Activated CD8-positive, alpha-beta memory T cell treated with anti-CD3 and anti-CD28 coated beads for 36 hours (primary cell): ENCODE data around the gene DST. TPM values are rescaled to one million over a fixed set of nuclear protein-coding genes. Genes with fewer than 3 reads are reported as not detected.
"Not testable (repeated sequence)": the region's sequence is repeated elsewhere in the genome, so short reads cannot be mapped to it uniquely, and the experiment has no call there.

Experiments used
- CTCF ChIA-PET: fragments of 350-600 bp; sonication (Branson Sonifier 250); formaldehyde crosslinking; loops from one replicate; lab custom pipeline; 2021; ENCODE audit warnings: antibody characterized with exemption; lab: Charles Lee
- POLR2A ChIA-PET: fragments of 350-600 bp; sonication (Branson Sonifier 250); formaldehyde crosslinking; loops from one replicate; lab custom pipeline; 2021; ENCODE audit warnings: antibody characterized with exemption; lab: Charles Lee
- total RNA-seq, 2 experiments: library from RNA; stranded (reverse); gene quantifications; one replicate each; pipeline ENCODE4 v1.2.3, GENCODE V29; 2021

The DST gene
- total RNA-seq, 2 experiments from 2014 or later = 1.7 TPM

DNA sequence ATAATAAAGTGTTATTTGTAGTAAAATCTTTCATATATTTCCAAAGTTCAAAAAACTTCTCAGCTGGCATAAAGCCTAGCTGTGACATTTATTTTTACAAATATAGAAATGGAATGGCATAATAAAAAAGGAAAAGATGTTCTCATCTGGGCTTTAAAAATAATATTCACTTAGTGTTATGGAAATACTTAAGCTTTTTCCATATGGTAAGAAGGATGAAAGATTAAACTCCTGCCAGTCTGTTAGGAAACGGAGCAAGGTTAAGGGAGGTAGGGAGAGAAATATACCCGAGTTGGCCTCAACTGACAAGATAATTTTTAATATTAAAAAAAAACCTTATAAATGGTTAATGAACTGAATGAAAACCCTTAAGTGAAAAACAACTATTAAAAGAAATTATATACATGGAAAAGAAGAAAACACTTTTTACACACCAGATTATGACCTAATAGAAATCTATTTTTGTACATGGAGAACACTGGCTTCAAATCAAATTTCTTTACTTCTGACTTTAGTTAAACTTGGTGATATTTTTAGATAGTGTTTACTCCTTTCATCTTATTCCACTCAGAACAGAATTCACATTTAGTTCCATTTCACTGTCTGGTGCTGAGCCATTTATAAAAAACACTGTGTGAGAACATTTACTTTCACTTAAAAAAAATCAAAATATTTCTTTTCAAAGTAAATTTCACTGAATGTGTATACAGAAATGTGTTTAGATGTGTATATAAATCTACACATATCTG lies 137.0 kb downstream of the DST start:
- ChIA-PET CTCF (no interaction called here), POLR2A (no interaction called here)

DNA sequence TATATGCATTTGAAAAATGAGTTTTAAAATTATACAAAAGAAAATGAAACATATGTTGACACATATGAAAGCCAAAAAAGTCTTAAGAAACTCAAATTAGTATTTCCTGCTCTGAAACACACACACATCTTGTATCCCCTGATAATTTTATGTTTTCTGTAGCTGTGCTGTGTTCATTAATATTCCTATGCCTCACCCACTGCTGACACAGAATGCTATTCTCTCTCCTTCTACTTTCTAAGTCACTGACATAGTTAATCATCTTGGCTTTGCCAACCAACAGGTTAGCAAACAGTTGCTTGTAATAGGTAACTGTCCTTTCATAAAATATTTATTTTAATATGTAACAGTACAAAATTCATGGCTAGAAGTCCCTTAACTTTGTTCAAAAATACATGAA lies 140.7 kb downstream of the DST start:
- ChIA-PET POLR2A (no interaction called here), CTCF (no interaction called here)

GRCh38 chr6:56499095-56499494 lies 143.6 kb downstream of the DST start:
- POLR2A ChIA-PET = no interaction called here
- CTCF ChIA-PET = no interaction called here

DNA sequence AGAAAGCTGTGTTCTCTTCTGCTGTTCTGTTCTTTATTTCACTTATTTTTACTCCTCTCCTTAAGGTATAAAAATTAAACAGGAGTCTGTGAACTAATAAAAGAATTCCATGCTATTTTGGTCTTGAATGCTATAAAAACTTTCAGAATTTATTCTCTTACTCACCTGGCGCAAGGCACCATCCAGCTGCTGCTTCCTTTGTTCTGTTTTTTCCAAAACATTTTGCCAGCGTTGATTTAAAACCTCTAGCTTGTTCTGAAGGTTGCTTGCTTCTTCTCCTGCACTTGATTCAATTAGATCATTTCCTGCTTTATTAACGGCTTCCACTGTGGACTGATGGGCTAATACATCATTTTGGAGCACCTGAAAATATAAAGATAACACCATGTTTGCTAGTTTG lies 145.0 kb downstream of the DST start:
- CTCF ChIA-PET = no interaction called here
- POLR2A ChIA-PET = no interaction called here

- CTCF ChIA-PET = no interaction called here
- POLR2A ChIA-PET = no interaction called here
Observed at GRCh38 chr6:56497240-56497639, 145.4 kb downstream of the DST start.

DNA sequence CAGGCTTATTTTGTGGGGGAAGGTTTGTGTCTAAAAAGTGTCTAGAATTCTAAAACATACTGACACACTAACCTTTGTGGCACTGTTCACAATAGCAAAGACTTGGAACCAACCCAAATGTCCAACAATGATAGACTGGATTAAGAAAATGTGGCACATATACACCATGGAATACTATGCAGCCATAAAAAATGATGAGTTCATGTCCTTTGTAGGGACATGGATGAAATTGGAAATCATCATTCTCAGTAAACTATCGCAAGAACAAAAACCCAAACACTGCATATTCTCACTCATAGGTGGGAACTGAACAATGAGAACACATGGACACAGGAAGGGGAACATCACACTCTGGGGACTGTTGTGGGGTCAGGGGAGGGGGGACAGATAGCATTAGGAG lies 146.0 kb downstream of the DST start:
- CTCF ChIA-PET, POLR2A ChIA-PET: not testable (repeated sequence)

- CTCF ChIA-PET = no interaction called here
- POLR2A ChIA-PET = no interaction called here
Observed at GRCh38 chr6:56495654-56496053, 147.0 kb downstream of the DST start.

DNA sequence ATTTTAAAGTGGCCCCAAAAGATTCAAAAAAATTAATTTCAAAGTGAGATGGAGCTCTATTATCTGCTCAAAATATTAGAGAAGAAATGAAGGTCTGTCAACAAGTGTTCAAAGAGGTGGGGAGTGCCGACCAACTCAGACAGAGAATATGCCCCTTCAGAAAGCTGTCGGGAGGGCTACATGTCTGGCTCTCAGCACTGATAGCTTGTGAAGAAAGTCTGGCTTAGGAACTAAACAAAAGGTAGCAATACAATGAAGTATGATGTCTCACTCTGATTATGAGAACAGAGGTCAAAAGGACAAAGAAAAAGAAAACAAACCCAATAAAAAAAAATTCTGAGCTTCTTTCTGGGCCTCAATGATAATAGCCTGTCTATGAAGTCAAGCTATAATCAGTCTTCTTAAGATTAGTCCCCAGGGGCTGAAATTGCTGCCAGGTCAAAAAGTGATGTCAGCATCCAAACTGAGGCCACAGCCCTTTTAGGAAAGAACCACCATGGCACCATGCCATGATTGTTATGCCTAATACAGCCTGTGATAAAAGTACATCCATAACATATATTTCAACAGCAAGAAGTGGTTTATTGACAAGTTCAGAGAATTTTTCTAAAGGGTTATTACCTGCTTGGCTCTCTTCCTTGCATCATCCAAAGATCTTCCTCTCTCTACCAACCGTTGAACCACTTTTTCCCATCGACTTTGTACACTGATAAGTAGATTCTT lies 150.9 kb downstream of the DST start:
- ChIA-PET POLR2A (no interaction called here), CTCF (interaction anchor here (0.7 kb wide), 1 partner anchor 65 kb away, joined by 4 read pairs; no protein-coding TSS in a partner anchor)

- ChIA-PET CTCF (no interaction called here), POLR2A (no interaction called here)
Observed at GRCh38 chr6:56490993-56491392, 151.7 kb downstream of the DST start.

DNA sequence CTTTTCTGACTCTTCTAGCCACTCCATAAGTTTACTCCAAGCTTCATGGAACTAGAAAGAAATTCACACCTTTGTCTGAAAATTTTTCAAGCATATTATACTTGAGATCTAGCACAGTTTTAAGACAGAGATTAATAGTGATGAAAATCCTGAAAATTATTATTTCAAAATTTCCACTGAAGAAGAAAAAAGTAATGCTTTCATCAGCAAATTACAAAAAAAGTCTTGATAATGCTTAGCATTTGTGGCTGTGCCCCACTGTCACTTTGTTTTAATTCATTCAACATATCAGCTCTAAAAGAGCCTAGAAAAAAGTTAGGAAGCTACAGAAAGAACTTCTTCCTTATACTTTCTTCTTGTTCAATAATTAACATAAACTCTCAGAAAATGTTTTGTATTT lies 153.1 kb downstream of the DST start:
- POLR2A ChIA-PET = no interaction called here
- CTCF ChIA-PET = no interaction called here

DNA sequence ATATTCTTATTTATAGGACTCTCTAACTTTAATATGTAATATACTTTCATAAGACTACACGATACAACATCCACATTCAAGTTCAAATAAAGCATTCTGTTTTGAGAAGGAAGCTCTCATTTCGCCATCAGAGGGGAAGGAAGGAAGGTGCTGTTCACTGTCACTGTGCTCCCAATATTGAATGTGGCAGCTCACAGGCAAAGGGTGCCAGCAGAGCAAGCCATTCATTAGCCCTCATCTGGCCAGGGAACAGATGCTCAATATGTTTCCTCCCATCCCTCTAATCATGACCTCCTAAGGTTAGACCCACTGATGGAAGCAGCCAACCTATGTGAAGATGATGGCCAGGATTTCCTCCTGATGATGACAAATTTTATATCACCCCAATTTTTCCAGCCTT lies 154.4 kb downstream of the DST start:
- POLR2A ChIA-PET = no interaction called here
- CTCF ChIA-PET = no interaction called here

- ChIA-PET CTCF (no interaction called here), POLR2A (no interaction called here)
Observed at GRCh38 chr6:56486681-56487080, 156.0 kb downstream of the DST start.

GRCh38 chr6:56484669-56485068 lies 158.0 kb downstream of the DST start:
- CTCF ChIA-PET = no interaction called here
- POLR2A ChIA-PET = no interaction called here

DNA sequence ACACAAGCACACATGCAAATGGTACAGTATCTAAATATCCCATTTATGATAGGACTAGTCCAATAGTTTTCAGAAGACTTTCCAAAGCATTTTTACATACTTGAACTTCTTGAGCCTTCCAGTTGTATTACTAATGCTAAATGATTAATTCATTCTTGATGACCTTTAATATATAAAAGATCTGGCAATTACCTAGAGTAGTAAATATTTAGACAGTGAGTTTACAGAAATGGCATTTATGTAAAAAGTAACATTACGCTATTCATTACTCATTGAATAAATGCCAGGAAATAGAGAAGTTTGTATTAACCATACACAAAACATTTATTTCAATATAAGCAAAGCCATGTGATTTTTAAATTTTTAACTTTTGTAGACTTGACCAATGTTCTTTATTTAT lies 158.8 kb downstream of the DST start:
- POLR2A ChIA-PET = no interaction called here

GRCh38 chr6:56482525-56482924 lies 160.2 kb downstream of the DST start:
- ChIA-PET POLR2A (no interaction called here), CTCF (no interaction called here)

More for the DNA sequence above, 158.8 kb downstream of the DST start:
- CTCF ChIA-PET = no interaction called here

DNA sequence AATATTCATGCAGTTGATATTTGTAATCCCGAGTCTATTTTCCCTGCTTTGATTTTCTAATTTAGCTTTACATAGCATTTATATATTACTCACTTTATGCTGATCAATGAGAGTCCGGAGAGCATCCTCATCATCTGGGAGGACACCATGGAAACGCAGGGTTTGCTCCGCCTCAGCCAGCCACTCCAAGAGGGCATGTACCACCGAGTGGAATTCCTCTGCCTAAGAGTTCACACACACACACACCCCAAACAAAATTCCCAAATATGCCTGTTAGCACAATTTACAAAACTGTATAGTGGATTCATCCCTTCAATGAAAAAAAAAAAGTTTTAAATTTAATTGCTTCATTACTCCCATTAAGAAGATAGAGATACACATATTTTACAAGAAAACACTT lies 160.7 kb downstream of the DST start:
- ChIA-PET POLR2A (no interaction called here), CTCF (no interaction called here)

- POLR2A ChIA-PET = no interaction called here
Observed at GRCh38 chr6:56480654-56481337, 161.9 kb downstream of the DST start.

GRCh38 chr6:56480246-56480645 lies 162.4 kb downstream of the DST start:
- ChIA-PET POLR2A (no interaction called here), CTCF (no interaction called here)

More at GRCh38 chr6:56480654-56481337, 161.9 kb downstream of the DST start:
- CTCF ChIA-PET = no interaction called here

- POLR2A ChIA-PET = no interaction called here
- CTCF ChIA-PET = no interaction called here
Observed at GRCh38 chr6:56479381-56479780, 163.3 kb downstream of the DST start.

DNA sequence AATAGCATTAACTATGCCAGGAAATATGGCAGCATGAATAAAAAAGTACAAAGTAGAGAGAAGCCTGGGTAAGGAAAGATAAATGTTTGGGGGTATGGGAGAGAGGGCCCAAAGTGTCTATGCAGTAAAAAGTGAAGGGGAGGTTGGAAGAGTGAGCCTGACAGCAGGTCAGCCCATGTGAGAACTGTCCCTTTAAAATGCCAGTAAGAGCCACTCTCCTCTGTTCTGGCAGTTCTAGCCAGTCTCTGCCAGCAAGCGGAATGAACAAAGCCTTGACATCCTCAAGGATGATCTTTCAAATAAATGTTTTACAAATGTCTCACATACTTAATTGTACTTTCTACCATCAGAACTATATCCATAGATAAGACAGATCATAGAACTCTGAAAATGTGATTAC lies 164.5 kb downstream of the DST start:
- ChIA-PET CTCF (no interaction called here), POLR2A (no interaction called here)

DNA sequence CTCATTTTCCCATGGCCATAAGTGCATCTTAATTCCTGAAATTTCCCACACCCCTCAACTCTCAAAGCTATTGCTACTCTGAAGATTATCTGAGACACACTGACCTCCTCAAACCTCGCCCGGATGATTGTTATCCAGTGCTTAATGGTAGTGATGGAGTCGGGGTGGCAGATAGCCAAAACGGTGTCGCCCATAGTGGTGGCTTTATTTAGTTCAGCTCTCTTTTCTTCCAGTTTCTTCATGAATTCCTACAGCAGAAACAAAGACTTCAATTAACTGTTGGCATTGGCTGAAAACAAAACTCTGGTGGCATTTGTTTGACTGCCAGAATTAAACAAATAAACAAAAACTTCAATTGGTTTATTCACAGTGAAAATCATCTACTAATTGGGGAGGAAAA lies 165.4 kb downstream of the DST start:
- POLR2A ChIA-PET = no interaction called here
- CTCF ChIA-PET = no interaction called here
